SKM-1 (cell line): ENCODE data around the gene EPHB4.
"Not testable (repeated sequence)": the region's sequence is repeated elsewhere in the genome, so short reads cannot be mapped to it uniquely, and the experiment has no call there.

Experiments
- DNase-seq: peaks from one replicate; lab custom pipeline; 2025; ENCODE audit not compliant: unreplicated experiment; lab: John Stamatoyannopoulos, UW

EPHB4 gene

DNA sequence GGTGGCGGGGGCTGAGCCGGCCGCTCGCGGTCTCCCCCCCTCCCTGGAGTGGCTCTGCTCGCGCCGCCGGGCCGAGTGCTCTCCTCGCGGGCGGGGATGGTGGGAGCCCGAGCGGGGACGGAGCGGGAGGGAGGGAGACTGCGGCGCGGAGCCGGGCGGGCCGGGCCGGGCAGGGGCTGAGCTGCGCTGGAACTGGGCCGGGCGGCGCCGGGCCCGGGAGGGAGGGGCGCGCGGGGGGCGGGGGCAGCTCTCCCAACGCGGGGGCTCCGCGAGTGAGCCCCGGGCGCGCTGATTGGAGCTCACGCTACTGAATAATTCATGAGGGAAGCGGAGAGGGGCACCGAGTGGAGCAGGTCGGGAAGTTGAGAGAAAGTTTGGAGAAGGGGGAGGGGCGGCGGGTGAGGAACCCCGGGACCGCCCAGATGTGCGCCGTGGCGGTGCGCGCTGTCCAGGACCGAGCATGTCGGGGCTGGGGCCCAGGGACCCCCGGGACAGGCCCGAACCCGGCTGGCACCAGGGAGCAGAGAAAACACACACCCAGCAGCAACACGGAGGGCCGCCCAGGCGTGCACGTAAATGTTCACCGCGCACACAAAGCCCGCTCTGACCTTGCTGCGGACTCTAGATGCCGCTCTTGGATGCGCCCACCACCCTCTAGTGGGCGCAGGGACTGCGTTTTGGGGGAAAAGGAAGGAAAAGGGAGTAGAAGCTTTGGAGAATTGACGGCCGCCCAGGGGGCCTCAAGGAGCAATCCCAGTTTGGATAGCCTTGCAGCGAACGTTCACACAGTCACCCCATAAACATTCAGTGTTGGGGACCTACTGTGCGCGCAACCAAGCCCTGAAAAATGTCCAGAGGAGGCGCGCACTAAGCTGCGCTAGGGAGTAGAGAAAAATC lies at the start of gene EPHB4:
Gene EPHB4 (minus strand): TSS at position 194 of the 897 bp plus-strand sequence. CDS start 493 bp downstream, outside the sequence.
- DNase-seq: no peak

DNA sequence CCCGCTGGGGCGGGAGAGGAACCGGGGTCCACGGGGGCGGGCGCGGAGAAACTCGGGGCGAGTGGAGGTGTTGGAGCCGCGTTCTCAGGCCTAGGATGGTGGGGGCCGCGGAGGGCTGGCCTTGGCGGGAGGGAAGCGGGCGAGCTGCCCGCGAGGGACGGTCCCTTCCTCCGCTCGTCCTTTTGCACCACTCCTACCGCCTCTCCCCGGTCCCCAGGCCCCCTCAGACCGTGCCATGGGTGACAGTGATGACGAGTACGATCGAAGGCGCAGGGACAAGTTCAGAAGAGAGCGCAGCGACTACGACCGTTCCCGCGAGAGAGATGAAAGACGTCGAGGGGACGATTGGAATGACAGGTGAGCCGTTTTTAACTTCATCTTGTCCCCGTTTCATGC lies 48.0 kb upstream of the EPHB4 start:
- DNase-seq: no peak

DNA sequence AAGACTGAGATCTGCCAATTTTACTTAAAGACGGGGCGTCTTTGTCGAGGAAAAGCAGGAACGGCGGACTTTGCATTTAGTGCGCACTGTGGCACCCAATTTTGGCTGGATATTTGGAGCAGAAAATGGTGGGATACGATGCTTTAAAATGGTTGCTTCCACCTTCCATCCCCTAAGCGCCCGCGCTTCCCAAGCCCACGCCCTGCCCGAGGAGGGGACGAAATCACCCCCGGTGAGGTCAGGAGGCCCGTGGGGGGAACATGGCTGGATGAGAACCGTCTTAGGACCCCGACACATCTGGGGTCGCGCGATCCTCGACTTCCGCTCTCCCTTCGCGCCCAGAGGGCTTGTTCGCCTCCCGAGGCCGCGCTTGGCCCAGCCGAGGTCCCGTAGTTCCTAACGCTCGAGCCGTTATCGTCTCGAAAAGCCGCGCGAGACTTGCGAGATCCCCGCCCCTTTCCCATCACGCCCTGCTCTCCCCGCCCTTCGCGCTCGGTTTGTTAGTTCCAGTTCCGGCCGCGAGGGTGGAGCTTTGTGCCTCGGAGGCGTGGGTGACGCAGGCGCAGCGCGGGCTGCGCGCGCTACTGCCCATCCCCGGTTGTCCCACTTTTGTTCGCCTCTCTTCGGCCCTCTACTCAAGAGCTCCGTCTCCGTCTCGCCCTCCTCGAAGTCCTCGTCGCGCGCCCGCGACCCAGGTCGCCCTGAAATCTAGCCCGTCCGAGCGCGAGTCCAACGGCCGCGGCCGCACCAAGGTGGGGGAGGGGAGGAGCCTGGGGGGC lies 47.4 kb upstream of the EPHB4 start, which contains the start of gene SRRT:
Gene SRRT (plus strand): TSS at position 527 of the 779 bp plus-strand sequence. CDS start 488 bp downstream, outside the sequence.
- DNase-seq: peak; percentile 98

DNA sequence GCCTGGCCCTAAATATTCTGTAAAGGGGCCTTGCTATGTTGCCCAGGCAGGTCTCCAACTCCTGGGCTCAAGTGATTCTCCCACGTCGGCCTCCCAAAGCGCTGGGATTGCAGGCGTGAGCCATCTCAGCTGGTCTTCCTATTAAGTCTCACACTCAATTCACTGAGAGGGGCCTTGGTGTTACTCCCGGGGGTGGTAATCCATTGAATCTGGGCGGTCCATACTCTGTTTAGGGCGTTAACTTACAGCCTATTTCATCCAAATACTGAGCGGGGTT lies 46.9 kb upstream of the EPHB4 start:
- DNase-seq: no peak

DNA sequence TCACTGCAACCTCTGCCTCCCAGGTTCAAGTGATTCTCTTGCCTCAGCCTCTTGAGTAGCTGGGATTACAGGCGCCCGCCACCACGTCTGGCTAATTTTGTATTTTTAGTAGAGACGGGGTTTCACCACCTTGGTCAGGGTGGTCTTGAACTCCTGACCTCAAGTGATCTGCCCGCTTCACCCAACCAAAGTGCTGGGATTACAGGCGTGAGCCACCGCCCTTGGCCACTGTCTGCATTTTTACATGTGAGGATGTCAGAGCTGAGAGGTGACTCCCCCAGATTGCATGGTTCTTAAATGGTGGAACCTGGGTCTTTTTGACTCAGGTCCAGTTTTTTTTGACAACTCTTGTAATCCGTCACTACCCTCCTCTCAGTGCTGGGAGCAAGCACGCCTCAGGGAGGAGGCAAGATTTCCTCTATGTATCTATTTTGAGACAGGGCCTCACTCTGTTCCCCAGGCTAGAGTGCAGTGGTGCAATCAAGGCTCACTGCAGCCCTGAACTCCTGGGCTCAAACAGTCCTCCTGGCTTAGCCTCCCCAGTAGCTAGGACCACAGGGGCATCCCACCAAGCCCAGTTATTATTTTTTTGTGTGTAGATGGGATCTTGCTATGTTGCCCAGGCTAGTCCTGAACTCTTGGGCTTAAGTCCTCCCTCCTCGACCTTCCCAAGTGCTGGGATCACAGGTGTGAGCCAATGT lies 46.4 kb upstream of the EPHB4 start:
- no peak for DNase-seq

DNA sequence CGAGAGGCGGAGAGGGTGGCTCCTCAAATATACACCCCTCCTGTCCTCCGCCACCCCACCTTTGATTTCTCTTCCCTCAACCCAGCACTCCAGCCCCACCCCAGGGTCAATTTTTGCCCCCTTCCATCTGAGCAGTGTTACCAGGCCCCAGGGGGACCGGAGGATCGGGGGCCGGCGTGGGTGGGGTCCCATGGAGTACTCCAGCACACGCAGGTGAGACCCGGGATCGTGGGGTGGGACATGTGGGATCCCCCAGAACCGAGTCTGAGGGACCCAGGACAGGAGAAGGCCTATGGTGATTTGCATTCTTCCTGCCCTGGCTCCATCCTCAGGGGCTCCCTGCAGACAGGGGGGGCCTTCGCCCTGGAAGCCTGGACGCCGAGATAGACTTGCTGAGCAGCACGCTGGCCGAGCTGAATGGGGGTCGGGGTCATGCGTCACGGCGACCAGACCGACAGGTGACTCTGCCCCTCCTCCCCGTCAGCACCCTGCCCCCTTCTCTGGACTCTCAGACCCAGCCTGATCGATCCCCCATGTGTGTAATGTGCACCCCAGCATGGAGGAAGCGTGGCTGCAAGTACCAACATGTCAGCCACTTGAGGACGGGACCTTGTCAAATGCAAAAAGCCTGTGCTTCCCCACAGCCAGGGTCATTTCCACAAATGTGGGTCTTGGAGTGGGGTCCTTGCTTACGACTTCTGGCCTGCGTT lies 40.6 kb upstream of the EPHB4 start:
- no peak for DNase-seq

DNA sequence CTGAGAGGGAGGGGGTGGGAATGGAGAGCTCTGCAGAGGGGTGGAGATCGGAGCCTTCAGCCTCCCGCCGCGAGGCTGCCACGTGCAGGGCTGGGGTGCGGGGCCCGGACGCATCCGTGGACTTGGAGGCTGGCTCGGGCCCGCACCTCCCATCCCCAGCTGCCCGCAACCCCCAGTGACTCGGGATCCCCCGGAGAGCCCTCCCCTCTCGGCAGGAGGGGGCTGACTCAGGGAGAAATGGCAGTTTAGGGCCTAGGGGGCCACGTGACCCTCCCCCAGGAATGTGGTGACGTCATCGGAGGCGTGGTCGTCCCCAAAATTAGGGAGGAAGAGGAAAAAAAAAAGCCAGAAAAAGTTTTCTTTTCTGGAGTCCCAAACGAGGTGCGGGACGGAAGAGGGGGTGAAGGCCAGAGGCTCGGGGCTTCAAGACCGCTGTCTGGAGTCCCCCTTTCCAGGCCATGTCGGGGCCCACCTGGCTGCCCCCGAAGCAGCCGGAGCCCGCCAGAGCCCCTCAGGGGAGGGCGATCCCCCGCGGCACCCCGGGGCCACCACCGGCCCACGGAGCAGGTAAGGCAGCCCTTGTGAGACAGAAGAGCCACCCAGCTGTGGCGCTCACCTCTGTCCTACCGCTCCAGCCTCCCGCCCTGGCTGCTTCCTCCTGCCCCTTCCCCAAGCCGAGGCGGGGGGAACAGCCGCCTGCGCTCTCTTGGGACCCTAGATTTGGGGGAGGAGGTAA lies 39.9 kb upstream of the EPHB4 start, which contains the start of gene TRIP6:
Gene TRIP6 (plus strand): TSS at position 348 of the 736 bp plus-strand sequence. CDS start 111 bp downstream, at position 459.
- DNase-seq: peak; percentile 28

DNA sequence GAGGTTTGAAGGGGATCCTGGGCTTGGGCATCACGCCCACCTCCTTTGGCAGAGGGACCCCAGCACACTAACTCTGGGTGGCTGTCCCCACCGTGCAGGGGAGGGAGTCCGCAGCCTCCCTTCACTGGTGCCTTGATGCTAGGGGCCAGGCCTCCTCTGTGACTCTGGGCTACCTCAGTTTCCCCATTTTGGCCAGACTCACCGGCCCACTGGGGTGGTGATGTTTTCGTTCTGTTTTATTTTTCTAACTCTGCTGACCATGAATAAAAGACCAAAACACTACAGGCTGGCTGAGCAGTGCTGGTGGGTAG lies 39.4 kb upstream of the EPHB4 start:
- no peak for DNase-seq

DNA sequence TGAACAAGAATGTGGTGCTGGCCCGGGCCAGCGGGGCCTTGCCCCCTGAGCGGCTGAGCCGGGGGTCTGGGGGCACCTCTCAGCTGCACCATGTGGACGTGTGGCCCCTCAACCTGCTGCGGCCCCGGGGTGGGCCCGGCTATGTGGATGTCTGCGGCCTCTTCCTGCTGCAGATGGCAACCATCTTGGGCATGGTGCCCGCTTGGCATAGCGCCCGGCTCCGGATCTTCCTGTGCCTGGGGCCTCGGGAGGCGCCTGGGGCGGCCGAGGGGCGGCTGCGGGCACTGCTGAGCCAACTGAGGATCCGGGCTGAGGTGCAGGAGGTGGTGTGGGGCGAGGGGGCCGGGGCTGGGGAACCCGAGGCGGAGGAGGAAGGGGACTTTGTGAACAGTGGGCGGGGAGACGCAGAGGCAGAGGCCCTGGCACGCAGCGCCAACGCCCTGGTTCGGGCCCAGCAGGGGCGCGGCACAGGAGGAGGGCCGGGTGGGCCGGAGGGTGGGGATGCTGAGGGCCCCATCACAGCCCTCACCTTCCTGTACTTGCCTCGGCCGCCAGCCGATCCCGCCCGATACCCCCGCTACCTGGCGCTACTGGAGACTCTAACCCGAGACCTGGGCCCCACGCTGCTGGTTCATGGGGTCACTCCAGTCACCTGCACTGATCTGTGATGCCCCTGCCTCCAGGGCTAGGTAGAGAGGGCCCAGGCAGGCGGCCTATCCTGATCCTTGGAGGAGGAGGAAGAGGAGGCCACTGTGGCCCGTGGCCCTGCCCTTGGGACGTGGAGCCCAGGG lies 38.8 kb upstream of the EPHB4 start:
- DNase-seq: no peak

DNA sequence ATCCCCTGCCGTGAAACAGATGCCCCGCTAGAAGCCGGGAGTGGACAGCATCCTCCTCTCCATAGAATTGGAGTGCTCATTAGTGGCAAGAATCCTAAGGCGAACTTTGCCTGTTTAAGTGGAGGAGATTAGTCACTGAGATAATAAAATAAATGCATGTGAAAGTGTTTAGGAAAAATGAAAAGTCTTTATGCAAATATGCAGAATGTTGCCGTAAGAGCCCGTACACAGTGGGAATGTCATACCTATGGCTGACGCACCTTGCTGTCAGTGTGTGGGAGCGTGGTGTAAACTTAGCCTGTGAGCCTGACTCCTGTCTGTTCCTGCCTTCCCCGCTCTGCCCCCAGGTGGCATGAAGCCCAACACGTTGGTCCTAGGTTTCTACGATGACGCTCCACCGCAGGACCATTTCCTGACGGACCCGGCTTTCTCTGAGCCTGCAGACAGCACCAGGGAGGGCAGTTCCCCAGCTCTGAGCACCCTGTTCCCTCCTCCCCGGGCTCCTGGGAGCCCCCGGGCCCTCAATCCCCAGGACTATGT lies 38.1 kb upstream of the EPHB4 start:
- DNase-seq: no peak

DNA sequence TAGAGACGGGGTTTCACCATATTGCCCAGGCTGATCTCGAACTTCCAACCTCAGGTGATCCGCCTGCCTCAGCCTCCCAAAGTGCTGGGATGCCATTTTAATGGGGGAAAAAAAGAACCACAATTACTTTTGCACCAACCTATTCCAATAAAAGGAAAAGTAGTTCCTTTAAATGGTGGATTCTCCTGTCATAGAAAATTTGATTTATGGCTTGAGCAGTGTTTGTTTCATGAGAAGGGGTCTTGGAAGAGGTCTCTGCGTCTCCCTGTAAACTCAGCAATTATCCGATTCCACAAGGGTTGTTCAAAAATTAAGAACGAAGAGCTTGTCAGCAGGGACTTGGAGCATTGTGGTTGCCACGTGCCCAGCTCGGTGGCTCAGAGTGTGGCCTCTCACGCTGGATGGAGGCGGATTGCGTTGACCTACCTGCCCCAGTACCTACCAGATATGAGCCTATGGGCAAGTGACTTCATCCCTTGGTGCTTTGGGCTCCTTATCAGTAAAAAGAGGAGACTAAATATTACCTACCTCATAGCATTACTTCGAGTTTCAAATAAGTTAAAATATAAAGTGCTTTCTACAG lies 37.0 kb upstream of the EPHB4 start:
- DNase-seq: no peak

DNA sequence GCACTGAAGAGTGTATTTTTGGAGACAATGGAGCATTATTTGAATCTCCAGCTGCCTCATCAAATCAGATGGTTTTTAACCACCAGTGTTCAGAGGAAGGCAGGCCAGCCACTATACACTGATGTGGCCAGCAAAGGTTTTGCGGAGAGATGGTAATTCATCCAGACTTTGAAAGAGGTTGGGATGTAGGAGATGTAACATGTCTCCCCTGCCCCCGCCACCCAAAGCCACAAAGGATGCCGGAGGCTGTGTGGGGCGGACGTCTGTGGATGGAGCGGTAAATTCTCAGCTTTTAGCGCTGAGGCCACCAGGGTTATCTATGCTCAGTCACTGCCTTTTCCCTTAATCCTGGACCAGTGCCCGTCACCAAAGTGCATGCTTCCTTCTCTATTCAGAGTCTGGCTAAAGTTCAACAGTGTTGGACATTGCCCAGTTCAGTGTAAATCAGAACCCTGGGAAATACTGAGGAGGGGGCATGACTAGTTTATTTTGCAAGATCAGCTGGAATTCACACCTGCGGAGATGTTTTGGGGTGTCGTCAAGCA lies 36.2 kb upstream of the EPHB4 start:
- no peak for DNase-seq

DNA sequence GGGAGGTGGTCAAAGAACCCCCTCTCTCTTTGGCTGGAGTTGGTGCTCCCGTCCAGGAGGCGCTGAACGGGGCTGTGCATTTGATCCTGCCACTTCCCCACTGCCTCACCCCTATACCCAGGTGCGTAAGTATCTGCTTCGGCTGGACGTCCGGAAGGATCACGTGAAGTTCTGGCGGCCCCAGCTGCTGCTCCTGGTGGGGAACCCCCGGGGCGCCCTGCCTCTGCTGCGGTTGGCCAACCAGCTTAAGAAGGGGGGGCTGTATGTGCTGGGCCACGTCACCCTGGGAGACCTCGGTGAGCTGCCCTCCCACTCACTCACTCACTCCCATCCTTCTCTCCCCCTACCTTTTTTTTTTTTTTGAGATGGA lies 34.3 kb upstream of the EPHB4 start:
- DNase-seq: no peak

DNA sequence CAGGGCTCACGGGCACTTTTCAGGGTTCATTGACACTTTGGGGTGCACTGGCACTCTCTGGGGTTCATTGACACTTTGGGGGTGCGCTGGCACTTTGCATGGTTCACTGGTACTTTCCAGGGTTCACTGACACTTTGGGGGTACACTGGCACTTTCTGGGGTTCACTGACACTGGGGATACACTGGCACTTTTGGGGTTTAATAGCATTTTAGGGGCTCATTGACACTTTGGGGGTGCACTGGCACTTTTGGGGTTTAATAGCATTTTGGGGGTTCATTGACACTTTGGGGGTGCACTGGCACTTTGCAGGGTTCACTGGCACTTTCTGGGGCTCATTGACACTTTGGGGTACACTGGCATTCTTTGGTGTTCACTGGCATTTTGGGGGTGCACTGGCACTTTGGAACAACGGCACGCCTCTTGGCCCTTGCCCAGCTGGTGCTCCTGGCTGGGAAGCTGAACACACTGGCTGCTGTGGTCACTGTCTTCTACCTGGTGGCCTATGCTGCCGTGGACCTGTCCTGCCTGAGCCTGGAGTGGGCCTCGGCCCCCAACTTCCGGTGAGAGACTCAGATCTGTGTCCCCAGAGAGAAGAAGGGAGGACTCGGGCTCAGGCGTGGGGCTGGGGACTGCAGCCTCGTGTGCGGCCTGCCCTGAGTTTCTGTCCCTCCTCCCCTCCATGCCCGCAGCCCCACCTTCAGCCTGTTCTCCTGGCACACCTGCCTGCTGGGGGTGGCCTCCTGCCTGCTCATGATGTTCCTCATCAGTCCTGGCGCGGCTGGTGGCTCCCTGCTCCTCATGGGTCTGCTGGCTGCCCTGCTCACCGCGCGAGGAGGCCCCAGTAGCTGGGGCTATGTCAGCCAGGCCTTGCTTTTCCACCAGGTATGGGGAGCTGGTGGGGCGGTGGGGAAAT lies 33.6 kb upstream of the EPHB4 start:
- DNase-seq: no peak

DNA sequence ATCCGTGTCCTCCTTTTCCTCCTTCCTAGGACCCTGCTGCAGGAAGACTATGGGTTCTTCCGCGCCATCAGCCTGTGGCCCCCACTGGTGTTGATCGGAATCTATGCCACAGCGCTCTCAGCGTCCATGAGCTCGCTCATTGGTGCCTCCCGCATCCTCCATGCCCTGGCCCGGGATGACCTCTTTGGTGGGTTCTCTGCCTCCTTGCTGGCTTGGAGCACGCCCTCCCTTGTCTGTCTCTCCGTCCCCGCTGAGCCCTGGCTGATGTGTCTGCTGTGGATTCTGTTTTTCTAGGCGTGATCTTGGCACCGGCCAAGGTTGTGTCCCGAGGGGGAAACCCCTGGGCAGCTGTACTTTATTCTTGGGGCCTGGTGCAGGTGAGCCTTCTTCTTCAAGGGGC lies 32.5 kb upstream of the EPHB4 start:
- no peak for DNase-seq

DNA sequence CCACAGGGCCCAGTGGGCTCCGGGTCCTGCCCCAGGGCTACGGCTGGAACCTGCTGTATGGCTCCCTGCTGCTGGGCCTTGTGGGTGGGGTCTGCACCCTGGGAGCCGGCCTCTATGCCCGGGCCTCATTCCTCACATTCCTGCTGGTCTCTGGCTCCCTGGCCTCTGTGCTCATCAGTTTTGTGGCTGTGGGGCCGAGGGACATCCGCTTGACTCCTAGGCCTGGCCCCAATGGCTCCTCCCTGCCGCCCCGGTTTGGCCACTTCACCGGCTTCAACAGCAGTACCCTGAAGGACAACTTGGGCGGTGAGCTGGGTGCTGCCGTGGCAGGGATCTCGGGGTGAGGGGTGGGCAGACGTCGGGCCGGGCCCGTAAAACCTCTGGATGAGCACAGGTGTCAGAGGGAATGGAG lies 29.6 kb upstream of the EPHB4 start:
- DNase-seq: no peak

DNA sequence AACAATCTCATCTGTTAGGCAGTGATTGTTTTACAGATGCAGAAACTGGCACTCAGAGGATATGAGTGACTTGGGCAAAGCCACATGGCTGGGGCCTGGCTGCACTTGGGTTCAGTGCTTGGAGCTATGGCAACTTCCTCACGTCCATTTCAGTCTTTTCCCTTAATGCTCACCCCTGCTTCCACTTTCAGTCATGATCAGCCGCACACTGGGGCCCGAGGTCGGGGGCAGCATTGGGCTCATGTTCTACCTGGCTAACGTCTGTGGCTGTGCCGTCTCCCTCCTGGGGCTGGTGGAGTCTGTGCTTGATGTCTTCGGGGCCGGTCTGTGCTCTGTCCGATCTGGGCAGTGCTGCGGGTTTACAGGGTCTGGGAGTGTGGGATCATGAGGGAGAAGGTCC lies 28.2 kb upstream of the EPHB4 start:
- DNase-seq: no peak

DNA sequence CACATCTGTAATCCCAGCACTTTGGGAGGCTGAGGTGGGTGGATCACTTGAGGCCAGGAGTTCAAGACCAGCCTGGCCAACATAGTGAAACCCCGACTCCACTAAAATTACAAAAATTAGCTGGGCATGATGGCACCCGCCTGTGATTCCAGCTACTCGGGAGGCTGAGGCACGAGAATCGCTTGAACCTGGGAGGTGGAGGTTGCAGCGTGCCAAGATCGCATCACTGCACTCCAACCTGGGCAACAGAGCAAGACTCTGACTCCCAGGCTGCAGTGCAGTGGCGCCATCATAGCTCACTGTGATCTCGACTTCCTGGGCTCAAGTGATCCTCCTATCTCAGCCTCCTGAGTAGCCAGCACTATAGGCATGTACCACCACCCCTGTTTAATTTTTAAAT lies 27.6 kb upstream of the EPHB4 start:
- not testable (repeated sequence) for DNase-seq
